Stimulated activated memory B cell treated with anti-CD40 and anti-IgM and Interleukin-4, amounts not matched to agents 10 μg/mL and 1 μg/mL and 100 μg/mL, for 72 hours (primary cell): ENCODE data around the gene ZNF784.

Source experiments
- ATAC-seq: fragments of 150-1000 bp; cut with Tn5 transposase; 2 replicates; pipeline ENCODE4 v1.10.0; 2021
- H3K27ac Mint-ChIP-seq: one replicate; pipeline ENCODE4 v1.8.0; 2022; ENCODE audit warnings: mild to moderate bottlenecking, mixed read lengths
- H3K27me3 Mint-ChIP-seq: one replicate; pipeline ENCODE4 v1.8.0; 2022; ENCODE audit warnings: mixed read lengths
- H3K36me3 Mint-ChIP-seq: one replicate; pipeline ENCODE4 v1.8.0; 2022; ENCODE audit warnings: mixed read lengths
- H3K4me1 Mint-ChIP-seq: one replicate; pipeline ENCODE4 v1.8.0; 2022; ENCODE audit warnings: mixed read lengths
- H3K4me3 Mint-ChIP-seq: one replicate; pipeline ENCODE4 v1.8.0; 2022; ENCODE audit warnings: mild to moderate bottlenecking, moderate library complexity, mixed read lengths
- H3K9me3 Mint-ChIP-seq: one replicate; pipeline ENCODE4 v1.8.0; 2022; ENCODE audit warnings: mixed read lengths

Gene ZNF784

GRCh38 chr19:55650602-55651230 is 26.4 kb upstream of the ZNF784 start:
- Mint-ChIP-seq H3K27ac (peak overlapping the region; percentile 97), H3K4me1 (peaks cover 47% of the 10 kb centered on the region), H3K36me3 (peaks cover 54% of the 10 kb centered on the region)

GRCh38 chr19:55650126-55650557 is 25.8 kb upstream of the ZNF784 start:
- Mint-ChIP-seq H3K36me3 (peaks cover 54% of the 10 kb centered on the region), H3K27me3 (no peaks in the 10 kb centered on the region), H3K9me3 (no peaks in the 10 kb centered on the region), H3K27ac (peak overlapping the region; percentile 97), H3K4me1 (peaks cover 51% of the 10 kb centered on the region), H3K4me3 (peak overlapping the region; percentile 95)
- no peak for ATAC-seq

More at GRCh38 chr19:55650602-55651230, 26.4 kb upstream of the ZNF784 start:
- no peak for ATAC-seq
- H3K9me3 Mint-ChIP-seq, result no peaks in the 10 kb centered on the region
- peak overlapping the region; percentile 95 for H3K4me3 Mint-ChIP-seq
- H3K27me3 Mint-ChIP-seq, result no peaks in the 10 kb centered on the region

DNA sequence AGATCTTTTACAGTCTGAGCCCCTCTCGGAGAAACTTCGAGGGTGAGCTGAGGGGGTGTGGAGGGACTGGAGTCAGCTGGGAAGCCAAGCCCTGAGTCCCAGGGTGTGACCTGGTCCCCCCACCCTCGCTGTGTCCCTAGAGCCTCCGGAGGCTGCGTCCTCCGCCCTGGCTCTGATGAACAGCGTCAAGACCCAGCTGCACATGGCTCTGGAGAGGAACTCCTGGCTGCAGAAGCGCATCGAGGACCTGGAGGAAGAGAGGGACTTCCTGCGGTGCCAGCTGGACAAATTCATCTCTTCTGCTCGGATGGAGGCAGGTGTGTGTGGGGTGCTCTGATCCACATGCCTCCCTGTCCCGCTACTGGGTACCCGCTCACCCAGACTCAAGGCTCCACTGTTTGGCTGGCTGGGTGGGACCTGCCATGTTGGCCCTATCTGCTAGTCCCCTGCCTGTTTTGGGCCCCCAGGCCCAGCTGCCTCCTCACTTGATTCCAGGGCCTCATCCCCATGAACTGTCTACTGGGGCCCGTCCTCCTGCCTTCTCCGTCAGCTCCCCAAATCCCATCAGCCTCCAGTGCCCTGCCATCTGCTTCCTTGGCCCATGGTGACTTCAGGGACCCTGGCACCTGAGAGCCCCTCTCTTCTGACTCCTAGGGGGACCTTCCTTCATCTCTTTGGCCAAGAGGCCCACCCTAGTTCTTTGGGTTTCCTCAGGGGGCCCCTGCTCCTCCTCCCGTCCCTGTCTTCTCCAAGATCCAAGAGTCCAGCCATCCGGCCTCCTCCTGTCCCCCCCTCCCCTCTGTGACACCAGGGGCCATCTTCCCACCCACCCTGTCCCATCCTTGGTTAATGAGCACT is 25.1 kb upstream of the ZNF784 start:
- Mint-ChIP-seq H3K36me3 (peaks cover 59% of the 10 kb centered on the region), H3K4me3 (peak overlapping the region; percentile 95), H3K4me1 (peaks cover 57% of the 10 kb centered on the region), H3K27ac (peak overlapping the region; percentile 97), H3K27me3 (no peaks in the 10 kb centered on the region), H3K9me3 (no peaks in the 10 kb centered on the region)
- no peak for ATAC-seq

- no peaks in the 10 kb centered on the region for H3K27me3 Mint-ChIP-seq
- peaks cover 61% of the 10 kb centered on the region for H3K36me3 Mint-ChIP-seq
- ATAC-seq, result no peak
- H3K9me3 Mint-ChIP-seq, result no peaks in the 10 kb centered on the region
- peak overlapping the region; percentile 95 for H3K4me3 Mint-ChIP-seq
- peaks cover 64% of the 10 kb centered on the region for H3K4me1 Mint-ChIP-seq
- H3K27ac Mint-ChIP-seq, result peak overlapping the region; percentile 97
Measured at GRCh38 chr19:55648585-55649267, 24.4 kb upstream of the ZNF784 start.

- H3K36me3 Mint-ChIP-seq, result peaks cover 65% of the 10 kb centered on the region
- peaks cover 72% of the 10 kb centered on the region for H3K4me1 Mint-ChIP-seq
- H3K4me3 Mint-ChIP-seq, result peak within 1 kb of the TSS; percentile 96
- H3K27me3 Mint-ChIP-seq, result no peaks in the 10 kb centered on the region
- peak within 1 kb of the TSS; percentile 97 for H3K27ac Mint-ChIP-seq
- peak; percentile 48 for ATAC-seq
- H3K9me3 Mint-ChIP-seq, result no peaks in the 10 kb centered on the region
Measured at GRCh38 chr19:55647732-55648584, 23.6 kb upstream of the ZNF784 start, which contains the start of gene CCDC106. TSS of gene CCDC106 (plus strand) at chr19:55648212. CDS start at chr19:55649047, 835 bp downstream.

DNA sequence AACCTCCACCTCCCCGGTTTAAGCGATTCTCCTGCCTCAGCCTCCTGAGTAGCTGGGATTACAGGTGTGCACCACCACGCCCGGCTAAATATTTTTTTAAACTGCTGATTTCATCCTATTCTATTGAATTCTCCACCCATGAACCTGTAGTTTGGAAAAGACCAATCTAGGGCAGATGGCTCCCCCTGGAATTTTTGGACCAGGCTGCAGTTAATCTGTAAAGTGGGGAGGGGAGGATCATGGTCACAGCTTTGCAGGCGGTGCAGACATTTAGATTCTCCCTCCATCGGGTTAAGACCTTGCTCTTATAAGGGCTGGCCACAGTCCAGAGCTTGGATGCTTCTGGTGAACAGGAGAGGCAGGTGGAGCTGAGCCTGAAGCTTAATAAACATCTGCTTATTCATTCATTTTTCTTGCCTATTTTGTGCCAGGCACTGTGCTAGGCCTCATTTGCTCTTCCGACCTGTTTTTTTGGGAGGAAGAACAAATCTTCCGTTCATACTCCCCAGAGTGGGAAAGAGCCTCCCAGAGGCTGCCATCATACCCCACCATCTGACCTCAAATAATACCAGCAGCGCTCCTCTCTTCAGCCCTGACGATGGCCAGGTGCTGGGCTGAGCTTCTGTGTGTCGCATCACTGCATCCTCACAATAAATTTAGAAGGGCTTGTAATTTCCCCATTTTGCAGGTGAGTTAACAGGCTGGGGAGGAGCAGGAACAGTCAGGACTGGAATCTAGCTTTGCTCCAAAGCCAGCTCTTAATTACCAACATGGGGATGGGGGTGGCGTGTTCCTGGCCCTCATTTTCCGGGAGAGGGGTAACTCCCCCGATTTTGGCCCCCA is 22.7 kb upstream of the ZNF784 start:
- Mint-ChIP-seq H3K9me3 (no peaks in the 10 kb centered on the region), H3K4me1 (peaks cover 73% of the 10 kb centered on the region), H3K4me3 (peak overlapping the region; percentile 96), H3K36me3 (peaks cover 63% of the 10 kb centered on the region), H3K27ac (peak overlapping the region; percentile 97), H3K27me3 (no peaks in the 10 kb centered on the region)
- peak; percentile 9 for ATAC-seq

GRCh38 chr19:55645512-55645881 is 21.1 kb upstream of the ZNF784 start:
- Mint-ChIP-seq H3K27ac (peak overlapping the region; percentile 98), H3K36me3 (peaks cover 49% of the 10 kb centered on the region), H3K4me1 (peaks cover 73% of the 10 kb centered on the region), H3K4me3 (peak overlapping the region; percentile 88), H3K9me3 (no peaks in the 10 kb centered on the region), H3K27me3 (no peaks in the 10 kb centered on the region)
- ATAC-seq, result no peak

GRCh38 chr19:55644842-55645511 is 20.6 kb upstream of the ZNF784 start:
- H3K27ac Mint-ChIP-seq, result peak overlapping the region; percentile 98
- no peak for ATAC-seq
- peaks cover 73% of the 10 kb centered on the region for H3K4me1 Mint-ChIP-seq
- no peaks in the 10 kb centered on the region for H3K27me3 Mint-ChIP-seq
- H3K36me3 Mint-ChIP-seq, result peaks cover 44% of the 10 kb centered on the region
- H3K9me3 Mint-ChIP-seq, result no peaks in the 10 kb centered on the region
- H3K4me3 Mint-ChIP-seq, result peak overlapping the region; percentile 88

- Mint-ChIP-seq H3K36me3 (peaks cover 38% of the 10 kb centered on the region), H3K27ac (peak overlapping the region; percentile 98), H3K4me1 (peaks cover 67% of the 10 kb centered on the region), H3K27me3 (no peaks in the 10 kb centered on the region), H3K9me3 (no peaks in the 10 kb centered on the region), H3K4me3 (peak overlapping the region; percentile 88)
- no peak for ATAC-seq
Measured at GRCh38 chr19:55644191-55644833, 19.9 kb upstream of the ZNF784 start.

DNA sequence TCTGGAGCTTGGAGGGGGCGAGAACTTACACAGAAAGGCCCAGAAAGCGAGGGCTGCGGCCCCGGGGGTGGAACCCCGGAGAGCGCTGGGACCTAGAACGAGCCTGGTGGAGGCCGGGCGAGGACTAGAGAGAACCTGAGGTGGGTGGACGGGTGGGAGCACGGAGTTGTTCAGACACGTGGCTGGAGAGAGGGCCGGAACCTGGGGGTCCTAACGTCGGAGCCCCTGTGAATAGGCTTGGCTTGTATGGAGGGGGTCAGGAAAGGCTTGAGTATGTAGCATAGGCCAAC is 19.5 kb upstream of the ZNF784 start:
- peak overlapping the region; percentile 88 for H3K4me3 Mint-ChIP-seq
- no peaks in the 10 kb centered on the region for H3K9me3 Mint-ChIP-seq
- peaks cover 62% of the 10 kb centered on the region for H3K4me1 Mint-ChIP-seq
- ATAC-seq, result no peak
- peak overlapping the region; percentile 98 for H3K27ac Mint-ChIP-seq
- peaks cover 38% of the 10 kb centered on the region for H3K36me3 Mint-ChIP-seq
- H3K27me3 Mint-ChIP-seq, result no peaks in the 10 kb centered on the region

DNA sequence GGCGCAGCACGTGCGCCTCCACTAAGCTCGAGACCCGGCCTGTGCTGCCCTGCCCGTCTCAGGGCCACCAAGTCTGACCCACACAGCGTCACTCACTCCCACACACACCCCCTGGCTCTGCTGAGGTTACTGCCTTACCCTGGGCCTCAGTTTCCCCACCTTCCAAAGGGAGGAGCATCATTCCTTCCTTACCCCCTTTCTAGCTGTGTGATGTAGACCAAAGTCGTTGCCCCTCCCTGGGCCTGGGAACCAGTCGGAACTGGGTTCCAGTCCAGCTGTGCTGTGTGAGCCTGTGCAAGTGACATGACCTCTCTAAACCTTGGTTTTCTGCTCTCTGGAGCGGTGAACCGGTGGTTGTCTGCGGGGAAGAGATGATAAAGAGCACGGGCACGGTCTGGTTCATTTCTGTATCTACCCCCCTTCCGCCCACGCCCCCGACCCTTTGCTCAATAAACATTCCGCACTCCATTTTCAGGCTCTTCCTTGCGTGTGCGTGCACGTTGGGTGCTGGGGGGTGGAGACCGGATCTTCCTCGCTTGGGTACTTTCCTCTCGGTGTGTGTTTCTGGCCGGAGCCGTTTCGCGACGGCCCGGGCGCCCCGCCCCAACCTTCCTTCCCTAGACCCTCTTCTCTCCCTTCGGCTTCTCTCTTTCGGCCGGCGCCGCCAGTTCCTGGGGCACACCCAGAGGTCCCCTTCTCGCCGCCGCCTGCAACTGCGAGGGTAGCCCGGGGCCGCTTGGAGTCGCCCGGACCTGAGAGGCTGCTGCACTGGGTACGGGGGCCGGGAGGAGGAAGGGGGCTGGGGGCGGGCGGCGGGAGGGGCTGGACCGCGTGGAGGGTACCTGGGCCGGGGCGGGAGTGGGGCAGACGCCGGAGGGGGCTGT is 18.9 kb upstream of the ZNF784 start, which contains the start of gene ZNF581:
ZNF581 (plus strand) TSS at position 647 of the 884 bp plus-strand sequence. CDS start 923 bp downstream, outside the sequence.
- ATAC-seq, result peak; percentile 65
- peak within 1 kb of the TSS; percentile 98 for H3K27ac Mint-ChIP-seq
- peak within 1 kb of the TSS; percentile 88 for H3K4me3 Mint-ChIP-seq
- H3K9me3 Mint-ChIP-seq, result no peaks in the 10 kb centered on the region
- H3K36me3 Mint-ChIP-seq, result peaks cover 37% of the 10 kb centered on the region
- no peaks in the 10 kb centered on the region for H3K27me3 Mint-ChIP-seq
- H3K4me1 Mint-ChIP-seq, result peaks cover 58% of the 10 kb centered on the region

DNA sequence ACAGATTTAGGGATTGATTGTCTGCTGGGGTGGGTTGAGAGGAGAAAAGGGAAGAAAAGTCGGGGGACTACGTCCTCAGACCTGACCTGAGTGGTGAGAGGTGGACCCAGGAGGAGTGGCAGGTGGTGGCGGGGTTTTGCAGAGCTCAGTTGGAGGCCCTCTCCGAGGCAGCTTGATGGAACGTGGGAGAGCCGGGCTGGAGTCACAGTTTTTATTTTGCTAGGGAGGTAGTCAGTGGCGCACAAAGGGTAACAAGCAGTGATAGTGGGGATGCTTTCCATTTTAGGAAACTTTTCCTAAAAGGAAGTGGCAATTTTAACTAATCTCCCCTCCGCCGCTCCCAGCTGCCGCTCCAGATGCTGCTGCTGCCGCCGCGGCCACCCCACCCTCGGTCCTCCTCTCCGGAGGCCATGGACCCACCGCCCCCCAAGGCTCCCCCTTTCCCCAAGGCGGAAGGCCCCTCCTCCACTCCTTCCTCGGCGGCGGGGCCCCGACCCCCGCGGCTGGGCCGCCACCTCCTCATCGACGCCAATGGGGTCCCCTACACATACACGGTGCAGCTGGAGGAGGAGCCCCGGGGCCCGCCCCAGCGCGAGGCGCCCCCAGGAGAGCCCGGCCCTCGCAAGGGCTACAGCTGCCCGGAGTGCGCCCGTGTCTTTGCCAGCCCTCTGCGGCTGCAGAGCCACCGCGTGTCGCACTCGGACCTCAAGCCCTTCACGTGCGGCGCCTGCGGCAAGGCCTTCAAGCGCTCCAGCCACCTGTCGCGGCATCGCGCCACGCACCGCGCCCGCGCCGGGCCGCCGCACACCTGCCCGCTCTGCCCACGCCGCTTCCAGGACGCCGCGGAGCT is 18.0 kb upstream of the ZNF784 start:
- Mint-ChIP-seq H3K4me3 (peak overlapping the region; percentile 88), H3K36me3 (peaks cover 44% of the 10 kb centered on the region), H3K9me3 (no peaks in the 10 kb centered on the region), H3K4me1 (peaks cover 64% of the 10 kb centered on the region), H3K27ac (peak overlapping the region; percentile 98), H3K27me3 (no peaks in the 10 kb centered on the region)
- peak; percentile 37 for ATAC-seq
